ENCODE measurements around the gene SLC30A2.

The SLC30A2 gene

GRCh38 chr1:26079960-26080814 is 34.3 kb upstream of the SLC30A2 start:
- TF ChIP-seq, protein P1, sequence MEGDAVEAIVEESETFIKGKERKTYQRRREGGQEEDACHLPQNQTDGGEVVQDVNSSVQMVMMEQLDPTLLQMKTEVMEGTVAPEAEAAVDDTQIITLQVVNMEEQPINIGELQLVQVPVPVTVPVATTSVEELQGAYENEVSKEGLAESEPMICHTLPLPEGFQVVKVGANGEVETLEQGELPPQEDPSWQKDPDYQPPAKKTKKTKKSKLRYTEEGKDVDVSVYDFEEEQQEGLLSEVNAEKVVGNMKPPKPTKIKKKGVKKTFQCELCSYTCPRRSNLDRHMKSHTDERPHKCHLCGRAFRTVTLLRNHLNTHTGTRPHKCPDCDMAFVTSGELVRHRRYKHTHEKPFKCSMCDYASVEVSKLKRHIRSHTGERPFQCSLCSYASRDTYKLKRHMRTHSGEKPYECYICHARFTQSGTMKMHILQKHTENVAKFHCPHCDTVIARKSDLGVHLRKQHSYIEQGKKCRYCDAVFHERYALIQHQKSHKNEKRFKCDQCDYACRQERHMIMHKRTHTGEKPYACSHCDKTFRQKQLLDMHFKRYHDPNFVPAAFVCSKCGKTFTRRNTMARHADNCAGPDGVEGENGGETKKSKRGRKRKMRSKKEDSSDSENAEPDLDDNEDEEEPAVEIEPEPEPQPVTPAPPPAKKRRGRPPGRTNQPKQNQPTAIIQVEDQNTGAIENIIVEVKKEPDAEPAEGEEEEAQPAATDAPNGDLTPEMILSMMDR (IDR thresholded peaks at IDR 0.05; ENCODE audit: low read depth, low read length), result no peak
- Histone ChIP-seq H3K4me3 (ENCODE audit: low read depth, low read length) (no peak overlapping the region), H3K9me3 (no peaks in the 10 kb centered on the region), H3K4me1 (no peaks in the 10 kb centered on the region), H3K27me3 (no peaks in the 10 kb centered on the region), H3K36me3 (no peaks in the 10 kb centered on the region)
- DNase-seq, result no peak

DNA sequence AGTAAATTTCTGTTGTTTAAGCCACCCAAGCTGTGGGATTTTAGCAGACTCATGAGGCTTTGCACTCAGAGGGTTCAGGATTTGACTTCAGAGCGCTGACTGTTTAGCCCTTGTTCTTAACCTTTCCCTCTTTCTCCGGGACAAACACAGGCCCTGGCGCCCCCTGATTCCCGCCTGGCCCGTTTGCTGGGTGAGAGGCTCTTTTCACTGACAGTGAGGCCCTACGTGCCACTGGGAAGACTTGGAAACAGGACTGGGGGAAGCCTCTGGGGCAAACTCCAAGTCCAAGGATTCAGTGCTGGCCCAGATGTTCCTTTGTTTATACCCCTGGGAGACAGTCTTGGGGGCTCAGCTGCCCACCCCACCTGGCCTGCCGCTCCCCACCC is 33.3 kb upstream of the SLC30A2 start:
- DNase-seq, result no peak
- Histone ChIP-seq H3K4me1 (no peaks in the 10 kb centered on the region), H3K27me3 (no peaks in the 10 kb centered on the region), H3K4me3 (ENCODE audit: low read depth, low read length) (no peak overlapping the region), H3K9me3 (no peaks in the 10 kb centered on the region), H3K36me3 (no peaks in the 10 kb centered on the region)
- TF ChIP-seq, protein P1 (IDR thresholded peaks at IDR 0.05; ENCODE audit: low read depth, low read length), result no peak

- DNase-seq, result no peak
- H3K4me3 ChIP-seq (ENCODE audit: low read depth, low read length), result no peak overlapping the region
- H3K4me1 ChIP-seq, result no peaks in the 10 kb centered on the region
- no peaks in the 10 kb centered on the region for H3K9me3 ChIP-seq
- H3K27me3 ChIP-seq, result no peaks in the 10 kb centered on the region
- H3K36me3 ChIP-seq, result no peaks in the 10 kb centered on the region
- TF ChIP-seq, protein P1 (IDR thresholded peaks at IDR 0.05; ENCODE audit: low read depth, low read length), result no peak
Observed at GRCh38 chr1:26078286-26079177, 32.6 kb upstream of the SLC30A2 start.

- TF ChIP-seq, protein P1 (IDR thresholded peaks at IDR 0.05; ENCODE audit: low read depth, low read length), result no peak
- H3K36me3 ChIP-seq, result no peaks in the 10 kb centered on the region
- no peaks in the 10 kb centered on the region for H3K4me1 ChIP-seq
- no peak for DNase-seq
- H3K4me3 ChIP-seq (ENCODE audit: low read depth, low read length), result no peak overlapping the region
- H3K27me3 ChIP-seq, result no peaks in the 10 kb centered on the region
- no peaks in the 10 kb centered on the region for H3K9me3 ChIP-seq
Observed at GRCh38 chr1:26077524-26077923, 31.6 kb upstream of the SLC30A2 start.

GRCh38 chr1:26075421-26076144 is 29.7 kb upstream of the SLC30A2 start:
- H3K27me3 ChIP-seq, result no peaks in the 10 kb centered on the region
- TF ChIP-seq, protein P1 (IDR thresholded peaks at IDR 0.05; ENCODE audit: low read depth, low read length), result no peak
- no peaks in the 10 kb centered on the region for H3K9me3 ChIP-seq
- no peak overlapping the region for H3K4me3 ChIP-seq (ENCODE audit: low read depth, low read length)
- no peaks in the 10 kb centered on the region for H3K36me3 ChIP-seq
- no peak for DNase-seq
- no peaks in the 10 kb centered on the region for H3K4me1 ChIP-seq
